Activated CD4-positive, alpha-beta memory T cell treated with anti-CD3 and anti-CD28 coated beads, Interleukin-2, amount 10 ng/mL, durations not matched to agents 7 days and 5 days (primary cell): ENCODE results near the gene CCDC134. TPM values are rescaled to one million over a fixed set of nuclear protein-coding genes. Genes with fewer than 3 reads are reported as not detected.
"Not testable (repeated sequence)": the region's sequence is repeated elsewhere in the genome, so short reads cannot be mapped to it uniquely, and the experiment has no call there.

ENCODE experiments used
- CTCF ChIA-PET: fragments of 350-600 bp; sonication (Branson Sonifier 250); formaldehyde crosslinking; loops from one replicate; lab custom pipeline; 2021; ENCODE audit warnings: antibody characterized with exemption, inconsistent platforms; lab: Charles Lee
- POLR2A ChIA-PET: fragments of 350-600 bp; sonication (Branson Sonifier 250); formaldehyde crosslinking; loops from one replicate; lab custom pipeline; 2021; ENCODE audit warnings: antibody characterized with exemption; lab: Charles Lee
- DNase-seq: peaks from one replicate; pipeline ENCODE4 v3.0.0-alpha.2; 2020
- H3K27ac Mint-ChIP-seq: one replicate; pipeline ENCODE4 v1.8.0; 2021; ENCODE audit warnings: mild to moderate bottlenecking, mixed read lengths
- H3K27me3 Mint-ChIP-seq: one replicate; pipeline ENCODE4 v1.8.0; 2021; ENCODE audit warnings: mixed read lengths
- H3K36me3 Mint-ChIP-seq: one replicate; pipeline ENCODE4 v1.8.0; 2021; ENCODE audit warnings: low read depth, mixed read lengths
- H3K4me1 Mint-ChIP-seq: one replicate; pipeline ENCODE4 v1.8.0; 2021; ENCODE audit warnings: mixed read lengths
- H3K4me3 Mint-ChIP-seq: one replicate; pipeline ENCODE4 v1.8.0; 2021; ENCODE audit warnings: mild to moderate bottlenecking, mixed read lengths
- H3K9me3 Mint-ChIP-seq: one replicate; pipeline ENCODE4 v1.8.0; 2021; ENCODE audit warnings: mixed read lengths
- total RNA-seq, 2 experiments: library from RNA; stranded (reverse); gene quantifications; one replicate each; pipeline ENCODE4 v1.2.3, GENCODE V29; 2021

The CCDC134 gene
- total RNA-seq, 2 experiments from 2014 or later: 17.9 to 20.3 TPM

- H3K27ac Mint-ChIP-seq: no peak overlapping the region
- POLR2A ChIA-PET: interaction anchor here (1.0 to 7.5 kb wide), 3 partner anchors 14 to 93 kb away, joined by 3 to 82 read pairs (median 5); partner anchors contain the start of gene SREBF2
- H3K36me3 Mint-ChIP-seq: peaks cover 41% of the 10 kb centered on the region
- CTCF ChIA-PET: interaction anchor here (0.9 to 1.7 kb wide), 5 partner anchors 10 to 100 kb away, joined by 3 to 7 read pairs (median 4); no protein-coding TSS in a partner anchor
- no peak overlapping the region for H3K4me3 Mint-ChIP-seq
- peaks cover 56% of the 10 kb centered on the region for H3K4me1 Mint-ChIP-seq
- no peaks in the 10 kb centered on the region for H3K27me3 Mint-ChIP-seq
- no peak for DNase-seq
- H3K9me3 Mint-ChIP-seq: no peaks in the 10 kb centered on the region
Observed at GRCh38 chr22:41847300-41847699, 46.8 kb downstream of the CCDC134 start.

GRCh38 chr22:41848468-41848867 lies 48.0 kb downstream of the CCDC134 start:
- ChIA-PET POLR2A (interaction anchor here (1.2 kb wide), 1 partner anchor 49 kb away, joined by 3 read pairs; no protein-coding TSS in a partner anchor), CTCF (interaction anchor here (1.2 kb wide), 1 partner anchor 9 kb away, joined by 7 read pairs; no protein-coding TSS in a partner anchor)
- H3K36me3 Mint-ChIP-seq: peaks cover 36% of the 10 kb centered on the region
- H3K9me3 Mint-ChIP-seq: no peaks in the 10 kb centered on the region
- H3K27me3 Mint-ChIP-seq: no peaks in the 10 kb centered on the region
- H3K27ac Mint-ChIP-seq: peak overlapping the region; percentile 38
- no peak for DNase-seq
- H3K4me1 Mint-ChIP-seq: peaks cover 53% of the 10 kb centered on the region
- H3K4me3 Mint-ChIP-seq: no peak overlapping the region

GRCh38 chr22:41856469-41856868 lies 56.0 kb downstream of the CCDC134 start:
- Mint-ChIP-seq H3K27ac (peak overlapping the region; percentile 86), H3K9me3 (no peaks in the 10 kb centered on the region), H3K36me3 (peaks cover 29% of the 10 kb centered on the region), H3K4me3 (no peak overlapping the region), H3K4me1 (peaks cover 68% of the 10 kb centered on the region), H3K27me3 (no peaks in the 10 kb centered on the region)
- CTCF ChIA-PET: interaction anchor here (0.6 to 2.4 kb wide), 14 partner anchors 9 to 173 kb away, joined by 3 to 10 read pairs (median 5); partner anchors contain the start of gene TNFRSF13C
- no peak for DNase-seq
- POLR2A ChIA-PET: interaction anchor here (0.7 to 6.3 kb wide), 8 partner anchors 13 to 84 kb away, joined by 3 to 48 read pairs (median 5); partner anchors contain the start of genes CCDC134 and SREBF2

- Mint-ChIP-seq H3K4me3 (no peak overlapping the region), H3K27me3 (no peaks in the 10 kb centered on the region), H3K4me1 (peaks cover 72% of the 10 kb centered on the region)
Observed at GRCh38 chr22:41857155-41857859, 56.8 kb downstream of the CCDC134 start.

GRCh38 chr22:41857860-41858199 lies 57.4 kb downstream of the CCDC134 start:
- H3K27ac Mint-ChIP-seq: peak overlapping the region; percentile 86
- ChIA-PET CTCF (interaction anchor here (0.6 to 4.4 kb wide), 19 partner anchors 10 to 224 kb away, joined by 3 to 30 read pairs (median 7); partner anchors contain the start of genes CCDC134, CENPM, MEI1 and SREBF2), POLR2A (interaction anchor here (1.0 to 6.3 kb wide), 6 partner anchors 14 to 83 kb away, joined by 5 to 48 read pairs (median 10); partner anchors contain the start of genes CCDC134 and SREBF2)
- H3K27me3 Mint-ChIP-seq: no peaks in the 10 kb centered on the region
- H3K4me3 Mint-ChIP-seq: no peak overlapping the region
- no peak for DNase-seq
- peaks cover 24% of the 10 kb centered on the region for H3K36me3 Mint-ChIP-seq
- H3K4me1 Mint-ChIP-seq: peaks cover 76% of the 10 kb centered on the region
- H3K9me3 Mint-ChIP-seq: no peaks in the 10 kb centered on the region

More at GRCh38 chr22:41857155-41857859, 56.8 kb downstream of the CCDC134 start:
- ChIA-PET POLR2A (interaction anchor here (1.0 to 6.3 kb wide), 8 partner anchors 13 to 83 kb away, joined by 3 to 48 read pairs (median 6); partner anchors contain the start of genes CCDC134 and SREBF2), CTCF (interaction anchor here (0.6 to 4.4 kb wide), 25 partner anchors 10 to 191 kb away, joined by 3 to 30 read pairs (median 6); partner anchors contain the start of genes CCDC134, CENPM, MEI1 and SREBF2)
- peak overlapping the region; percentile 86 for H3K27ac Mint-ChIP-seq
- no peaks in the 10 kb centered on the region for H3K9me3 Mint-ChIP-seq
- peaks cover 26% of the 10 kb centered on the region for H3K36me3 Mint-ChIP-seq
- DNase-seq: peak; percentile 77

- peaks cover 71% of the 10 kb centered on the region for H3K4me1 Mint-ChIP-seq
- no peaks in the 10 kb centered on the region for H3K9me3 Mint-ChIP-seq
- DNase-seq: peak; percentile 39
- H3K36me3 Mint-ChIP-seq: peaks cover 37% of the 10 kb centered on the region
- H3K27me3 Mint-ChIP-seq: no peaks in the 10 kb centered on the region
- ChIA-PET CTCF (interaction anchor here (0.6 to 2.6 kb wide), 16 partner anchors 9 to 195 kb away, joined by 3 to 20 read pairs (median 4); partner anchors contain the start of genes CCDC134, MEI1, SREBF2 and TNFRSF13C), POLR2A (interaction anchor here (0.7 to 2.5 kb wide), 20 partner anchors 10 to 243 kb away, joined by 3 to 37 read pairs (median 4); partner anchors contain the start of genes CCDC134, CENPM, SNU13 and SREBF2)
- H3K4me3 Mint-ChIP-seq: no peak overlapping the region
- H3K27ac Mint-ChIP-seq: peak overlapping the region; percentile 77
Observed at GRCh38 chr22:41862160-41862529, 61.7 kb downstream of the CCDC134 start.

DNA sequence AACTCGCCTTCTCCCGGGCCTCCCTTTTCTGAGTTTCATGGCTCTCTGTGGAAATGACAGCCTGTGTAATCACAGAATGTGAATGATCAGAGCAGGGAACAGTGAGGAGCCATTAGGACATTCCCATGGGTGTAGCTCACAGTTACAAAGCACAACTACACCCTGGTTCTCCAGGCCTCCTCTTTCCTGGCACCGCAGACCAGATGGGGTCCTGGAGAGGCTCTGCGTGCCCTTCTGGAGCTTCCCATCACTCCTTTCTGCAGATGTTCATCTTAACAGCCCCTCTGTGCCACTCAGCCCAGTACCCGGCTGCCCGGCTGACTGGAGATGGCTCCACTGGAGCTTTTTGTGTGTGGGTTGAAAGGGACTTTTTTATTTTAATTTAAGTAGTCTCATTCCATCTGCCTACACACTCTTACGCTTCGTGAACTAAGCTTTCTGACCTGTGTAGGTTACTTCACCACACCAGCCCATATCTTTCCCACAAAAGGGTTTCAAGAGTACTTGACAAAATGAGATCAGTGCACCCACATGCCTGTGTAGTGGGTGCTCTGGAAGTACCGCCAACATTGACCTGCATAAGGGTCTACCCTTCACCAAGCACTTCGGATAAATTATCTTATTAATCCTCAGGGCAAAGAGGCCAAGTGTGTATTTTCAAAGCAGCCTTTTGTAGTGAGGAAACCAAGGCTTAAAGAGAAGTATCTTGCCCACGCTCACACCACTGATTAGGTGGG lies 62.2 kb downstream of the CCDC134 start:
- CTCF ChIA-PET: interaction anchor here (0.6 to 2.6 kb wide), 16 partner anchors 8 to 195 kb away, joined by 3 to 20 read pairs (median 4); partner anchors contain the start of genes CCDC134, MEI1, SREBF2 and TNFRSF13C
- POLR2A ChIA-PET: interaction anchor here (0.7 to 2.5 kb wide), 21 partner anchors 8 to 244 kb away, joined by 3 to 37 read pairs (median 4); partner anchors contain the start of genes CCDC134, CENPM, SNU13 and SREBF2
- no peak overlapping the region for H3K4me3 Mint-ChIP-seq
- H3K27me3 Mint-ChIP-seq: no peaks in the 10 kb centered on the region
- peak overlapping the region; percentile 77 for H3K27ac Mint-ChIP-seq
- peaks cover 65% of the 10 kb centered on the region for H3K4me1 Mint-ChIP-seq
- no peaks in the 10 kb centered on the region for H3K9me3 Mint-ChIP-seq
- peaks cover 39% of the 10 kb centered on the region for H3K36me3 Mint-ChIP-seq
- DNase-seq: peak; percentile 23

DNA sequence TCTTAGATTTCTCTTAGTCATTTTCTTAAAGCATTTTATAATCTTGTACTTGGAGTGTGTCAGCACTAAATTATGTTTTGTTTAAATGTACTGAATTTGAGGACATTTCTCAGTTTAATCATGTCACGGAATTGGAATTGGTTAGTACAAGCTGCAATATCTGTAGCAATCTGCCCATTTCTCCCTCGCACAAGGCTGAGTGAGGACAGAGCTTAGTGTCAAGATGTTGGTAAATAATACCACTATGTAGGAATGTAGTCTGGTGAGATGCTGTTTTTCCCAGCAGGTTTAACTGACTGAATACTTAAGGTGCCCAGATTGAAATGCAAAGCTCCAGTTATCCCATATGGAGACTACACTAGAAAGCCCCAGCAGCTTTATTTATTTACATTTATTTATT lies 63.0 kb downstream of the CCDC134 start:
- CTCF ChIA-PET: interaction anchor here (2.0 to 2.6 kb wide), 6 partner anchors 63 to 196 kb away, joined by 9 to 20 read pairs (median 12); partner anchors contain the start of genes CCDC134, MEI1 and TNFRSF13C
- peak overlapping the region; percentile 77 for H3K27ac Mint-ChIP-seq
- DNase-seq: no peak
- peaks cover 58% of the 10 kb centered on the region for H3K4me1 Mint-ChIP-seq
- H3K4me3 Mint-ChIP-seq: no peak overlapping the region
- no peaks in the 10 kb centered on the region for H3K27me3 Mint-ChIP-seq
- H3K36me3 Mint-ChIP-seq: peaks cover 45% of the 10 kb centered on the region
- H3K9me3 Mint-ChIP-seq: no peaks in the 10 kb centered on the region
- POLR2A ChIA-PET: interaction anchor here (0.7 to 2.5 kb wide), 5 partner anchors 9 to 77 kb away, joined by 3 to 37 read pairs (median 9); partner anchors contain the start of gene SREBF2

GRCh38 chr22:41868556-41868955 lies 68.1 kb downstream of the CCDC134 start:
- H3K27ac Mint-ChIP-seq: no peak overlapping the region
- ChIA-PET CTCF (interaction anchor here (1.3 kb wide), 1 partner anchor 9 kb away, joined by 9 read pairs; no protein-coding TSS in a partner anchor), POLR2A (no interaction called here)
- H3K9me3 Mint-ChIP-seq: no peaks in the 10 kb centered on the region
- H3K4me3 Mint-ChIP-seq: no peak overlapping the region
- peaks cover 70% of the 10 kb centered on the region for H3K36me3 Mint-ChIP-seq
- peaks cover 25% of the 10 kb centered on the region for H3K4me1 Mint-ChIP-seq
- H3K27me3 Mint-ChIP-seq: no peaks in the 10 kb centered on the region
- DNase-seq: no peak

- H3K27me3 Mint-ChIP-seq, H3K9me3 Mint-ChIP-seq, DNase-seq, H3K4me3 Mint-ChIP-seq: not testable (repeated sequence)
- Mint-ChIP-seq H3K4me1 (peaks cover 25% of the 10 kb centered on the region), H3K36me3 (peaks cover 78% of the 10 kb centered on the region), H3K27ac (peak overlapping the region; percentile 35)
- CTCF ChIA-PET: interaction anchor here (1.0 kb wide), 1 partner anchor 13 kb away, joined by 4 read pairs; no protein-coding TSS in a partner anchor
- POLR2A ChIA-PET: interaction anchor here (0.6 kb wide), 1 partner anchor 651 kb away, joined by 3 read pairs; no protein-coding TSS in a partner anchor
Observed at GRCh38 chr22:41870081-41870480, 69.6 kb downstream of the CCDC134 start.

DNA sequence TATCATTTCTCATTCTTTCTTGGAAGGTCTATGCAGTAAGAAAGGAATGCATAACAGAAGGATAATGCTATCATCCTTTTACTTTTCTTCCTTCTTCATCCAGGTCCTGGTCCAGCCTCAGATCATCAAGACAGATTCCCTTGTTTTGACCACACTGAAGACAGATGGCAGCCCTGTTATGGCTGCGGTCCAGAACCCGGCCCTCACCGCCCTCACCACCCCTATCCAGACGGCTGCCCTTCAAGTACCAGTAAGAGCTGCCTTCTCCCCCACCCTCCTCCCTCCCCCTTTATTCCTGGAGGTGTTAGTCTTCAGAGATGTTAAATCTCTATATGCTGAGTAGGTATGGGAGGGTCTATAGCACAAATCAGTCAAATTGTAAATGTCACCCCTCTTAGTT lies 70.3 kb downstream of the CCDC134 start:
- Mint-ChIP-seq H3K27ac (no peak overlapping the region), H3K4me3 (no peak overlapping the region), H3K36me3 (peaks cover 80% of the 10 kb centered on the region), H3K4me1 (peaks cover 21% of the 10 kb centered on the region), H3K27me3 (no peaks in the 10 kb centered on the region), H3K9me3 (no peaks in the 10 kb centered on the region)
- CTCF ChIA-PET: interaction anchor here (1.6 kb wide), 1 partner anchor 9 kb away, joined by 4 read pairs; no protein-coding TSS in a partner anchor
- DNase-seq: no peak
- POLR2A ChIA-PET: interaction anchor here (0.7 to 2.7 kb wide), 2 partner anchors 8 to 12 kb away, joined by 3 to 12 read pairs; no protein-coding TSS in a partner anchor
